GM12872 (cell line): Measurements from ENCODE around the gene ZBTB48.

ENCODE experiments used
- TF ChIP-seq, protein P1 (sequence below): IDR thresholded peaks from 3 replicates; pipeline ENCODE4 v1.5.1; 2011; ENCODE audit warnings: low read depth, mild to moderate bottlenecking, low read length, moderate library complexity; ENCODE audit not compliant: insufficient read depth

Gene ZBTB48

GRCh38 chr1:6594977-6595740 lies 15.4 kb downstream of the ZBTB48 start:
- TF ChIP-seq, protein P1, sequence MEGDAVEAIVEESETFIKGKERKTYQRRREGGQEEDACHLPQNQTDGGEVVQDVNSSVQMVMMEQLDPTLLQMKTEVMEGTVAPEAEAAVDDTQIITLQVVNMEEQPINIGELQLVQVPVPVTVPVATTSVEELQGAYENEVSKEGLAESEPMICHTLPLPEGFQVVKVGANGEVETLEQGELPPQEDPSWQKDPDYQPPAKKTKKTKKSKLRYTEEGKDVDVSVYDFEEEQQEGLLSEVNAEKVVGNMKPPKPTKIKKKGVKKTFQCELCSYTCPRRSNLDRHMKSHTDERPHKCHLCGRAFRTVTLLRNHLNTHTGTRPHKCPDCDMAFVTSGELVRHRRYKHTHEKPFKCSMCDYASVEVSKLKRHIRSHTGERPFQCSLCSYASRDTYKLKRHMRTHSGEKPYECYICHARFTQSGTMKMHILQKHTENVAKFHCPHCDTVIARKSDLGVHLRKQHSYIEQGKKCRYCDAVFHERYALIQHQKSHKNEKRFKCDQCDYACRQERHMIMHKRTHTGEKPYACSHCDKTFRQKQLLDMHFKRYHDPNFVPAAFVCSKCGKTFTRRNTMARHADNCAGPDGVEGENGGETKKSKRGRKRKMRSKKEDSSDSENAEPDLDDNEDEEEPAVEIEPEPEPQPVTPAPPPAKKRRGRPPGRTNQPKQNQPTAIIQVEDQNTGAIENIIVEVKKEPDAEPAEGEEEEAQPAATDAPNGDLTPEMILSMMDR: no peak

DNA sequence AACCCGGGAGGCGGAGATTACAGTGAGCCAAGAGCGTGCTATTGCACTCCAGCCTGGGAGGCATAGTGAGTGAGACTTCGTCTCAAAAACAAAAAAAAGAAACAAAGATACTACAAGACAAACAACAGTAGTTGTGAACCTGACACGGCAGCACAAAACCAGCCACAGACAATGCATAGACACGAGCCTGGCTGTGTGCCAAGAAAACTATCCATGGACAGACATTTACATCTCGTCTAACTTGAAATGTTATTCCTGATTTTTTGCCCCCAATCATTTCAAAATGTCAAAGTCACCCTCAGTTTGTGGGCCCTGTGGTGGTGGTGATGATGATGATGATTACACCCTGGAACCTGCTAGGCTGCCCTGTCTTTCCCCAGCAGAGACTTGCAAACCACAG lies 16.6 kb downstream of the ZBTB48 start:
- TF ChIP-seq, protein P1: no peak

GRCh38 chr1:6596886-6597776 lies 17.3 kb downstream of the ZBTB48 start:
- TF ChIP-seq, protein P1: no peak

DNA sequence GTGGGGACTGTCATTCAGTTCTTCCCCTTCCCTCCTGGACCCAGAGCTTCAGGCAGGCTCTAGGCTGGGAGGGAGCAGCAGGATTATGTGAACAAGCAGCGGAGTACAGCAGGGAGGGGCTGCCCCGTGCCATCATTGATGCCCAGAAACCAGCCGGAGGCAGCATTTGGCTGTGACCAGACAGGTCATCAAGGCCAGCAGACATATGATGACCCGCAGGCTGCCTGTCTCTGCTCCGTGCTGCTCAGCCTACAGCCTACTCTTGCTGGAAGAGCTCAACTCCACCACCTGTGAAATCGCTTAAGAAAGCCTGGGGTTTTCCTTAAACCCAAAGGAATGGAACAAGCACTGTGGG lies 18.0 kb downstream of the ZBTB48 start:
- TF ChIP-seq, protein P1: no peak

- TF ChIP-seq, protein P1: no peak
Observed at GRCh38 chr1:6599141-6599975, 19.6 kb downstream of the ZBTB48 start.

- TF ChIP-seq, protein P1: no peak
Observed at GRCh38 chr1:6600410-6601048, 20.7 kb downstream of the ZBTB48 start.
